ENCODE data around the gene TSPAN18. TPM values are rescaled to one million over a fixed set of nuclear protein-coding genes. Genes with fewer than 3 reads are reported as not detected.

TSPAN18 gene
- total and polyA plus RNA-seq, 2 of the 8 experiments (the other 6 are each of a cell fraction or from before 2014, with no cell fraction given) = 5.2 to 10.2 TPM

DNA sequence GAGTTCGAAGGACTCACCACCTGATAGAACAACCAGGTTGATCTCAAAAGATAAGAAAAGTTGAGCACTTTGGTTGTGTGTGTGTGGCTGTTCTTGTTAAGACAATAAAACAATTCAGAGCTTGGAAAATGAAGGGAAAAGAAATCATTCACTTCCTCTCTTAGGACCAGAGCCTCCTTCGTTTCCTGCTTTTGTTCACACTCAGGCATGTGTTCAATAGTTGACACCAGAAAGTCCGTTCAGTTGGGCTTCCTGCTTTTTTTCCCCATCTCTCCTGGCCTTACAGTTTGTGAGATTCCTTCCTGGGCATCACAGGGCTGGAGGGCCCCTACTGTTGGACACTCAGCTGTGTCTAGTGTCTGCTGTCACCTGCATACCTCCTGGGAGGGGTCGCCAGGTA lies 48.0 kb downstream of the TSPAN18 start:
- Histone ChIP-seq H3K56ac (replicated peaks; ENCODE audit: insufficient read length, low read depth, low read length) (no peak overlapping the region), H3K4me1 (replicated peaks in 1 of 4; ENCODE audit: control insufficient read depth in 3 of 4, insufficient read depth in 4 of 4, low read length in 3 of 4) (peaks cover 3 to 23% (median 12%) of the 10 kb centered on the region in 4 experiments), H4K8ac (ENCODE audit: extremely low read depth, insufficient read depth, low read length) (no peak overlapping the region), H3K4me2 (ENCODE audit: insufficient read depth in 1 of 2, low read depth in 2 of 2, low read length in 2 of 2) (no peak overlapping the region), H3K4ac (replicated peaks; ENCODE audit: insufficient read length, low read depth, low read length) (no peak overlapping the region), H2BK20ac (ENCODE audit: low read length) (no peak overlapping the region), H3K27ac (ENCODE audit: low read depth, low read length) (no peak overlapping the region), H2AFZ (ENCODE audit: low read length) (no peak overlapping the region), H3K18ac (ENCODE audit: extremely low read depth, low read length) (no peak overlapping the region), H3K4me3 (ENCODE audit: extremely low read depth in 1 of 4, insufficient read depth in 2 of 4, low read depth in 3 of 4, low read length in 4 of 4) (no peak overlapping the region), H3K79me1 (ENCODE audit: low read depth, low read length) (no peaks in the 10 kb centered on the region), H4K91ac (replicated peaks; ENCODE audit: insufficient read length, low read length) (no peak overlapping the region), H2BK5ac (ENCODE audit: low read depth, low read length) (no peak overlapping the region), H2AK5ac (ENCODE audit: low read depth, low read length) (no peak overlapping the region), H2BK15ac (ENCODE audit: low read length) (no peak overlapping the region), H4K5ac (ENCODE audit: insufficient read length, low read depth, low read length) (no peak overlapping the region), H2BK12ac (ENCODE audit: low read depth, low read length) (0 out of 2 replicates have a peak overlapping the region, but pooled peaks have one; percentile 5), H3K23ac (ENCODE audit: insufficient read length) (no peak overlapping the region), H2BK120ac (replicated peaks; ENCODE audit: low read depth, low read length) (no peak overlapping the region), H3K14ac (ENCODE audit: insufficient read length) (no peak overlapping the region), H3K79me2 (ENCODE audit: control insufficient read depth in 1 of 2, insufficient read depth in 2 of 2, low read length in 2 of 2) (no peaks in the 10 kb centered on the region), H3K23me2 (ENCODE audit: low read depth, low read length) (peaks cover 2% of the 10 kb centered on the region; the same call in 1 of the 2 replicates), H3K9me3 (ENCODE audit: insufficient read depth in 2 of 2, low read depth in 1 of 2, low read length in 1 of 2) (no peaks in the 10 kb centered on the region), H4K20me1 (replicated peaks in 1 of 2; ENCODE audit: control insufficient read depth in 1 of 2, insufficient read depth in 2 of 2, low read length in 2 of 2) (no peaks in the 10 kb centered on the region), H3K9ac (replicated peaks in 1 of 4; ENCODE audit: extremely low read depth in 1 of 4, low read depth in 3 of 4, low read length in 3 of 4) (no peak overlapping the region), H3K36me3 (ENCODE audit: control insufficient read depth in 2 of 4, insufficient read depth in 4 of 4, low read length in 3 of 4) (no peaks in the 10 kb centered on the region), H3K27me3 (replicated peaks in 1 of 4; ENCODE audit: control insufficient read depth in 3 of 4, extremely low read depth in 1 of 4, insufficient read depth in 3 of 4, low read length in 3 of 4) (no peaks in the 10 kb centered on the region)
- FAIRE-seq = no peak
- ChIA-PET POLR2A (ENCODE audit: partially characterized antibody) (interaction anchor here (2.6 kb wide), 1 partner anchor 13 kb away, joined by 7 read pairs; no protein-coding TSS in a partner anchor), CTCF (ENCODE audit: partially characterized antibody) (interaction anchor here (0.5 to 7.6 kb wide), 54 partner anchors 12 to 543 kb away, joined by 3 to 132 read pairs (median 6); no protein-coding TSS in a partner anchor)
- DNase-seq (ENCODE audit: low read depth in 1 of 2, low spot score in 2 of 2) = no peak
- WGBS, 2 experiments (ENCODE audit: extremely low coverage in 1 of 2, insufficient coverage in 1 of 2, insufficient read length in 1 of 2, insufficient replicate concordance in 2 of 2, low coverage in 1 of 2, low lambda C conversion rate in 2 of 2, missing lambda C conversion rate in 1 of 2) = 82% methylated on average over 4 of the region's 4 CpGs; no CpG with 5 or more reads in 1 of the 2 experiments
- TF ChIP-seq SIX5 (IDR thresholded peaks at IDR 0.05; ENCODE audit: low read depth, low read length) = no peak
- TF ChIP-seq BRCA1 (IDR thresholded peaks at IDR 0.05; ENCODE audit: low read depth, low read length) = no peak
- TF ChIP-seq SIRT6 (IDR thresholded peaks at IDR 0.05; ENCODE audit: low read length) = no peak
- no peak for TF ChIP-seq JUN (IDR thresholded peaks at IDR 0.05; ENCODE audit: low read depth, low read length)
